Fibroblast of pulmonary artery (primary cell): ENCODE results near the gene PGAP1.
A peak's percentile ranks its signal among the peaks of the same experiment; 100 is the strongest.

ENCODE experiments used
- DNase-seq: peaks from one replicate; pipeline ENCODE4 v3.0.0-alpha.2; 2010; ENCODE audit warnings: low read depth
- H3K4me3 ChIP-seq: replicated peaks from 2 replicates; pipeline ENCODE4 v1.5.1; 2011; ENCODE audit warnings: low read depth, mild to moderate bottlenecking, control low read depth, low read length, moderate library complexity
- TF ChIP-seq, protein P1 (sequence below): IDR thresholded peaks from 2 replicates; pipeline ENCODE4 v1.5.1; 2011; ENCODE audit warnings: mild to moderate bottlenecking, control low read depth, low read length, inconsistent platforms; ENCODE audit errors: missing control alignments

PGAP1 gene

DNA sequence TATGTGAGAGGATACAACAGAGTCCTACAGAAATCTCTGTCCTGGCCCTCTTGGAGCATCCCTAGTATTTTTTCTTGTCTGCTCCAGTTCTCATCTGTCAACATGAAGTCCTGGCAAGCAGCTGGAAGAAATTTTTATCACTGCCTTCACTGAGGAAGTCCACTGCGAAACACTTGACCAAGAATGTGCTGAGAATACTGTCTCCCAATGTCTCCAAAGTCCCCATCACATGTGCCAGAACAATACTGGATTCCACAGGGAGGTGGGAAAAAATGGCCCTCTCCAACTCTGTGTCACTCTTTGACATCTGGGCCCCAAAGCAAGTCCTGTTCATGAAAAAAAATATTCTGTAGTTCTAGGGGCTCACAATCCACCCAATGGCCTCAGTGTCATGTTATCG is 32.8 kb upstream of the PGAP1 start:
- no peak overlapping the region for H3K4me3 ChIP-seq
- DNase-seq: no peak
- TF ChIP-seq, protein P1, sequence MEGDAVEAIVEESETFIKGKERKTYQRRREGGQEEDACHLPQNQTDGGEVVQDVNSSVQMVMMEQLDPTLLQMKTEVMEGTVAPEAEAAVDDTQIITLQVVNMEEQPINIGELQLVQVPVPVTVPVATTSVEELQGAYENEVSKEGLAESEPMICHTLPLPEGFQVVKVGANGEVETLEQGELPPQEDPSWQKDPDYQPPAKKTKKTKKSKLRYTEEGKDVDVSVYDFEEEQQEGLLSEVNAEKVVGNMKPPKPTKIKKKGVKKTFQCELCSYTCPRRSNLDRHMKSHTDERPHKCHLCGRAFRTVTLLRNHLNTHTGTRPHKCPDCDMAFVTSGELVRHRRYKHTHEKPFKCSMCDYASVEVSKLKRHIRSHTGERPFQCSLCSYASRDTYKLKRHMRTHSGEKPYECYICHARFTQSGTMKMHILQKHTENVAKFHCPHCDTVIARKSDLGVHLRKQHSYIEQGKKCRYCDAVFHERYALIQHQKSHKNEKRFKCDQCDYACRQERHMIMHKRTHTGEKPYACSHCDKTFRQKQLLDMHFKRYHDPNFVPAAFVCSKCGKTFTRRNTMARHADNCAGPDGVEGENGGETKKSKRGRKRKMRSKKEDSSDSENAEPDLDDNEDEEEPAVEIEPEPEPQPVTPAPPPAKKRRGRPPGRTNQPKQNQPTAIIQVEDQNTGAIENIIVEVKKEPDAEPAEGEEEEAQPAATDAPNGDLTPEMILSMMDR: no peak

DNA sequence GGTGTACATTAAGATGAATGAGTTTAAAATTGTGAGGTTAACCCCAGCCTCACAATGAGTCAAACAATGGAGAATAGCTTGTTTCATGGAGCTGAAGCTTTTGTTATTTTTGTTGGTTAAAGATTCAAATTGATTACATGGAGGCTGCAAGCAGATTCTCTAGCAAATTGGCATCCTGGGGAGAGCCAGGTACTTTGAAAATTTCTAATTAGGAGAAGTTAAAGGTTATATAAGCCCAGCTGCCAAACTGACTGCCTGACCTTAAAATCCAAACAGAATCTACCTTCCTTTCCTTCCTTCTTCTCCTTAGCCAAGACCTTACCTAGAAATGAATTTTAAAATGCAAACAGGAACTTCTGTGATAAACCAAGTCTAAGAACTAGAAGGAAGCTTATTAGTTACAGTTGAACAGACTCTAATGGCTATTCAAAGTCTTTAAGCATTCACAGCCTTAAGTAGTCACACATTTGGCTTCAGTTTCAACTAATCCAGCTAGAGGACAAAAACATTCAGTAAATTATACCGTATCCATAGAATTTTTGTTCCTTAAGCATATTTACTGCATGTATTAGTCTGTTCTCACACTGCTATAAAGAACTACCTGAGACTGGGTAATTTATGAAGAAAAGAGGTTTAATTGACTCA is 31.5 kb upstream of the PGAP1 start:
- DNase-seq: no peak
- H3K4me3 ChIP-seq: no peak overlapping the region
- TF ChIP-seq, protein P1: no peak

DNA sequence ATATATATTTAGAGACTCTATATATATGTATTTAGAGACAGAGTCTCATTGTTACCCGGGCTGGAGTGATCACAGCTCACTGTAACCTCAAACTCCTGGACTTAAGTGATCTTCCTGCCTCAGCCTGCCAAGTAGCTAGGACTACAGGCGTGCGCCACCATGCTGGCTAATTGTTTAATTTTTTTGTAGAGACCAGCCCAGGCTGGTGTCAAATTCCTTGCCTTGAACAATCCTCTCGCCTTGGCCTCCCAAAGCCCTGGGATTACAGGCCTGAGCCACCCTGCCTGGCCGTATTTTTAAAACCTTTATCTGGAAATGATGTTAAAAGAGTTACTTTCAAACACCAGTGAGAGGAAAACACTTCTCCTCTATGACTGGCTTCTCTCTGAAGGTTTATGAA is 30.9 kb upstream of the PGAP1 start:
- TF ChIP-seq, protein P1: no peak
- no peak overlapping the region for H3K4me3 ChIP-seq
- no peak for DNase-seq

DNA sequence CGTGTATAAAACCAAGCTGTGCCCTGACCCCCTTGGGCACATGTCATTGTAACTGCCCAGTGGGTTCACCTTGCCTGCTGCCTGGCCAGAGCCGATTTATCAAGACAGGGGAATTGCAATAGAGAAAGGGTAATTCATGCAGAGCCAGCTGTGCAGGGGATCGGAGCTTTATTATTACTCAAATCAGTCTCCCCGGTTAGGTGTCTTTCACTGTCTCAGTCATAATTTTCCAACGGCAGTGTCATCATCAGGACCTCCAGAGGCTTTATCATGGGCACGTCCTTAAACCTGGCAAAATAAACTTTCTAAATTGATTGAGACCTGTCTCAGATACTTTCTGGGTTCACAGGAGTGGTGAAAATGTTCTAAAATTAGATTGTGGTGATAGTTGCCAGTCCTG is 29.6 kb upstream of the PGAP1 start:
- H3K4me3 ChIP-seq: no peak overlapping the region
- no peak for DNase-seq
- TF ChIP-seq, protein P1: no peak

DNA sequence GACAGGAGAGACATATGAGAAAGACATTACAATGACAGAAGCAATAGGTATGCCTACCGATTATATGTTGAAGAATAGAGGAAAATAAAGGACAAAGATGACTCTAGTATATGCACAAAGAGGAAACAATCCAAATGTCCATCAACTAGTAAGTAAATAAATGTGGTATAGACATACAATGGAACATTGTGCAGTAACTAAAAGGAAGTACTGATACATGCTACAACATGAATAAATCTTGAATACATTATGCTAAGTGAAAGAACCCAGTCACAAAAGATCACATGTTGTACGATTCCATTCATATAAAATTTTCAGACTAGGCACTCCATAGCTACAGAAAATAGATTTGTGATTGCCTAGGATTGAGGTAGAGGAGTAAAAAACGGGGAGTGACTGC is 28.5 kb upstream of the PGAP1 start:
- DNase-seq: no peak
- TF ChIP-seq, protein P1: no peak
- H3K4me3 ChIP-seq: no peak overlapping the region

DNA sequence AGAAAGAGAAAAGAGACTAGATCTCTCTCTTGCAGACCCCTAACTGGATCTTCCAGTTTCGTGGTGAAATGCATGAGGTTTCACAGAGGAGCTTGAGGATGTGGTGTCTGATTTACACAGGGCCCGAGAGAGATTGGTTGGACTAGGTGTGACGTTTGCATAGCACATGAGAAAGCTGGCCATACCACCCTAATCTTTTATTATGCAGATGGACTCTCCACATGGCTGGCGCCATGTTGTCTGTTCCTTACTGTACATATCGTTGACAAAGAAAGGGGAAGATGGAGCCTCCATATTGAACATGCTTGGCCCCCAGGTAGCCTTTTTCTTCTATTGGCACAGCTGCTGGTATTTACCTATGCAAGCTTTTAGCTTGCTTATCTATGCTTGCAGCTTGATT is 27.5 kb upstream of the PGAP1 start:
- TF ChIP-seq, protein P1: no peak
- H3K4me3 ChIP-seq: no peak overlapping the region
- DNase-seq: no peak

DNA sequence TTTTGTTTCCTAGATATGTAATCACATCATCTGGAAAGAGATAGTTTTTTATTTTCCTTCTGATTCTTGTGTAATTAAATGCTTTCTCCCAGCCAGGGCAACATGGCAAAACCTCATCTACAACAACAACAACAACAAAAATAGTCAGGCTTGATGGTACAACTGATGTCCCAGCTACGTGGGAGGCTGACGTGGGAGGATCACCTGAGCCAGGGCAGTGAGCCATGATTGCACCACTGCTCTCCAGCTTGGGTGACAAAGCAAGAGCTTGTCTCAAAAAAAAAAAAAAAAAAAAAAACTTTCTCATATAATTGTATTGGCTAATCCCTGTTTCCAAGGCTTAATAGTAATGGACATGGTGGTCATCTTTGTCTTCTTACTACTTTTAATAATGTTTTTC is 26.4 kb upstream of the PGAP1 start:
- no peak overlapping the region for H3K4me3 ChIP-seq
- DNase-seq: peak; percentile 42
- TF ChIP-seq, protein P1: no peak
